Measurements from ENCODE around the gene CDH16. TPM values are rescaled to one million over a fixed set of nuclear protein-coding genes. Genes with fewer than 3 reads are reported as not detected.

CDH16 gene
- total and polyA plus RNA-seq, 2 of the 13 experiments (the other 11 are each of a cell fraction or from before 2014, with no cell fraction given), result 2.7 to 3.9 TPM

DNA sequence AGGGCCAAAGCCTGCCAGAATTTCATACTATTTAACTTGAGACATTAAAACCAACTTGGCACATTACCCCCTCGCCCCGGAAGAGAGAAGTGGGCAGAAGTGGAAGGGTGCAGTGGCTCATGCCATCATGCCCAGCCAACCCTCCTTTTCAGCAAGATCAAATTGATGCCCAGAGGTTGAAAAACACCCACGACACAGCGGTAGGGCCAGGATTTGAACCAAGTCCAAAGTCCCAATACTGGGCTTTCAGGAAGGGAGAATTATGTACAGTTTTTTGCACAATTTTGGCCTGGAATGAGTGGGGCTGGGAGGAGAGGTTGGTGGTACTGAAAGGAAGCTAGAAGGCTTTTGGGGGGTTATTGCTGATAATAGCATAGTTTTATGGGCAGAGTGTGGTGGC is 27.3 kb downstream of the CDH16 start (continued):
- TF ChIP-seq NCOR1 (IDR thresholded peaks at IDR 0.05; ENCODE audit: borderline replicate concordance, low read length), result peak; percentile 20; the same call in 1 of the 2 replicates
- no peak for TF ChIP-seq ZNF331 (CRISPR knock-in tag; IDR thresholded peaks at IDR 0.05)
- no peak for TF ChIP-seq RBM22 (optimal IDR thresholded peaks at IDR 0.05; ENCODE audit: low read length)
- TF ChIP-seq TRIM24 (CRISPR knock-in tag; IDR thresholded peaks at IDR 0.05), result no peak
- TF ChIP-seq, protein P1, sequence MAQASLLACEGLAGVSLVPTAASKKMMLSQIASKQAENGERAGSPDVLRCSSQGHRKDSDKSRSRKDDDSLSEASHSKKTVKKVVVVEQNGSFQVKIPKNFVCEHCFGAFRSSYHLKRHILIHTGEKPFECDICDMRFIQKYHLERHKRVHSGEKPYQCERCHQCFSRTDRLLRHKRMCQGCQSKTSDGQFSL (CRISPR knock-in tag; IDR thresholded peaks at IDR 0.05), result no peak
- 0 out of 2 replicates have a peak, but pooled peaks have one; percentile 32 for TF ChIP-seq HNRNPL (IDR thresholded peaks at IDR 0.05; ENCODE audit: low read depth, low read length)

GRCh38 chr16:66890799-66891198 is 27.9 kb downstream of the CDH16 start:
- Histone ChIP-seq H3K9ac (ENCODE audit: insufficient read depth, low read depth, low read length) (no peak overlapping the region), H3K27ac (ENCODE audit: extremely low read length, insufficient read depth, low read length) (peak overlapping the region; percentile 19), H3K9me3 (ENCODE audit: low read length) (no peaks in the 10 kb centered on the region), H3K4me3 (replicated peaks in 1 of 3; ENCODE audit: insufficient read depth in 1 of 3, low read depth in 2 of 3, low read length in 3 of 3) (no peak overlapping the region), H3K4me1 (ENCODE audit: insufficient read depth, low read length) (peaks cover 27% of the 10 kb centered on the region), H3K36me3 (replicated peaks in 1 of 2; ENCODE audit: control insufficient read depth in 1 of 2, insufficient read depth in 2 of 2, low read length in 2 of 2) (peaks cover 6 to 16% of the 10 kb centered on the region in 2 experiments), H3K27me3 (ENCODE audit: control insufficient read depth in 1 of 2, insufficient read depth in 2 of 2, low read length in 2 of 2) (peaks cover 0 to 2% of the 10 kb centered on the region in 2 experiments; a peak in 1 of 5 replicates), H4K20me1 (ENCODE audit: insufficient read depth, low read length) (no peaks in the 10 kb centered on the region), H3K79me2 (ENCODE audit: insufficient read depth, low read length) (no peaks in the 10 kb centered on the region), H3K4me2 (ENCODE audit: low read depth, low read length) (no peak overlapping the region), H2AFZ (ENCODE audit: low read length) (no peak overlapping the region)
- no TSS peak for BruUV-seq (replicated peaks)
- FAIRE-seq (no peak), ATAC-seq (no peak), DNase-seq (ENCODE audit: low spot score) (no peak)
- TF ChIP-seq MAFF (IDR thresholded peaks at IDR 0.05; ENCODE audit: low read depth, low read length) (peak; percentile 88), ZNF570 (CRISPR knock-in tag; IDR thresholded peaks at IDR 0.05; ENCODE audit: borderline replicate concordance) (no peak), MAFK (conservative IDR thresholded peaks at IDR 0.05 in 1 of 2, IDR thresholded peaks at IDR 0.05 in 1 of 2; ENCODE audit: low read length in 2 of 2) (peak; percentile 85 to 90), ZNF510 (CRISPR knock-in tag; IDR thresholded peaks at IDR 0.05; ENCODE audit: low read depth) (0 out of 2 replicates have a peak, but pooled peaks have one; percentile 51)
- in situ Hi-C loops (cut with HindIII; ENCODE audit: extremely low pct_ligation_motif_present, low pct_unique_long_range_greater_than_20kb), result no loop called here
- ChIA-PET POLR2A (interaction anchor here (0.7 to 4.0 kb wide), 3 partner anchors 9 to 71 kb away, joined by 3 to 15 read pairs (median 3); partner anchors contain the start of genes CES3 and PDP2), CTCF (ENCODE audit: low intra/inter-chr PET ratio, low total read pairs) (no interaction called here)
- 91% methylated on average over 2 of the region's 2 CpGs for WGBS (ENCODE audit: low lambda C conversion rate)
- intact Hi-C loops (cut with micrococcal nuclease; ENCODE audit: unreplicated experiment), result loop anchor here (10.0 kb wide), 1 partner anchor 264 kb away; the partner anchor contains the start of genes B3GNT9, FBXL8 and TRADD

Measured in HepG2 (cell line).